Vagina (tissue), 2 donors: Measurements from ENCODE around the gene ADD3.

Experiments
- POLR2A ChIP-seq, 2 donors: fragments of 450-650 bp; IDR thresholded peaks; one replicate each; pipeline ENCODE4 v1.6.1; 2017; ENCODE audit warnings: antibody characterized with exemption in 2 of 2, mild to moderate bottlenecking in 2 of 2, moderate library complexity in 2 of 2
- POLR2AphosphoS5 ChIP-seq, 2 donors: sonication (generic); formaldehyde crosslinking; IDR thresholded peaks; one replicate each; pipeline ENCODE4 v1.9.0; 2017; ENCODE audit warnings: antibody characterized with exemption in 2 of 2, mild to moderate bottlenecking in 2 of 2, low read depth in 1 of 2; ENCODE audit not compliant: insufficient read depth in 1 of 2
- TF ChIP-seq, protein P1 (sequence below), 3 experiments: fragments of 450-650 bp in 2 of 3; fragments of 200-600 bp in 1 of 3; sonication (generic) in 1 of 3; IDR thresholded peaks; one replicate each; pipeline ENCODE4 v1.5.1; 2017 to 2019; ENCODE audit warnings: antibody characterized with exemption in 3 of 3, mild to moderate bottlenecking in 2 of 3, moderate library complexity in 2 of 3

DNA sequence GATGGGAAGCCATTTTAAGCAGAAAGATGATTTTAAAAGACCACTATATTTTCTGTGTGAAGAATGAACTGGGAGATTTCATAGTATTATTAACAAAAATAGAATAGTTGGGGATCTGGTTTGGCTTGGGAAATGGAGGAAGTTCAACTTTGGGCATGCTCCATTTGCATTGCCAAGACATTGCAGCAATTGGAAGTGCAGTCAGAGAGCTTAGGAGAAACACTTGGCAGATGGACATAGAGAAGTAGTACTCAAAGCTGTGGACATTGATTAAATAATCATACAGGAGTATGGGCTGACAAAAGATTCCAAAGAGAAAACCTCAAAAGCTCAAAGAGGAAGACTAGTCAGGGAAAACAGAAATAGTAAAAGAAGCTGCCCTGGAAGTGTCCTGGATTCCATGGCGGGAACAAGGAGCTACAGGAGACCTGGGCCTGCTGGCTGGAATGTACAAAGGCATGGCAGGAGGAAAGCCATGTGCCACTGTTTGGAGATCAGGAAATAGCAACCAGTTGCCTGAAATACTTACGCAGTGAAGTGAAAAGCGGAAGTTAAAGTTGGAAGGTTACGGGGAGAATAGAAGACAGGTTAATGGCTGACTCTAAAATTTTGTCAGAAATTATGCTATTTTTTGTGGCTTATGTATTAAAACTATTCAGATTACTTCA is 106.0 kb downstream of the ADD3 start:
- TF ChIP-seq, protein P1, sequence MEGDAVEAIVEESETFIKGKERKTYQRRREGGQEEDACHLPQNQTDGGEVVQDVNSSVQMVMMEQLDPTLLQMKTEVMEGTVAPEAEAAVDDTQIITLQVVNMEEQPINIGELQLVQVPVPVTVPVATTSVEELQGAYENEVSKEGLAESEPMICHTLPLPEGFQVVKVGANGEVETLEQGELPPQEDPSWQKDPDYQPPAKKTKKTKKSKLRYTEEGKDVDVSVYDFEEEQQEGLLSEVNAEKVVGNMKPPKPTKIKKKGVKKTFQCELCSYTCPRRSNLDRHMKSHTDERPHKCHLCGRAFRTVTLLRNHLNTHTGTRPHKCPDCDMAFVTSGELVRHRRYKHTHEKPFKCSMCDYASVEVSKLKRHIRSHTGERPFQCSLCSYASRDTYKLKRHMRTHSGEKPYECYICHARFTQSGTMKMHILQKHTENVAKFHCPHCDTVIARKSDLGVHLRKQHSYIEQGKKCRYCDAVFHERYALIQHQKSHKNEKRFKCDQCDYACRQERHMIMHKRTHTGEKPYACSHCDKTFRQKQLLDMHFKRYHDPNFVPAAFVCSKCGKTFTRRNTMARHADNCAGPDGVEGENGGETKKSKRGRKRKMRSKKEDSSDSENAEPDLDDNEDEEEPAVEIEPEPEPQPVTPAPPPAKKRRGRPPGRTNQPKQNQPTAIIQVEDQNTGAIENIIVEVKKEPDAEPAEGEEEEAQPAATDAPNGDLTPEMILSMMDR (IDR thresholded peaks at IDR 0.05) = no peak
- TF ChIP-seq POLR2A (IDR thresholded peaks at IDR 0.05) (no peak), POLR2AphosphoS5 (IDR thresholded peaks at IDR 0.05; ENCODE audit: insufficient read depth in 1 of 2, low read depth in 1 of 2) (no peak)
